ENCODE results near the gene NEU1.
A peak's percentile ranks its signal among the peaks of the same experiment; 100 is the strongest.

The NEU1 gene

GRCh38 chr6:31896493-31896855 is 33.9 kb upstream of the NEU1 start:
- DNase-seq (ENCODE audit: low read depth in 2 of 2): no peak

- DNase-seq (ENCODE audit: low read depth in 2 of 2): no peak
Observed at GRCh38 chr6:31892821-31893220, 30.2 kb upstream of the NEU1 start.

- DNase-seq (ENCODE audit: low read depth in 2 of 2): no peak
Observed at GRCh38 chr6:31889331-31889972, 26.8 kb upstream of the NEU1 start.

GRCh38 chr6:31888276-31889258 is 25.9 kb upstream of the NEU1 start:
- peak; percentile 48 to 65 for DNase-seq (ENCODE audit: low read depth in 2 of 2)

GRCh38 chr6:31887173-31888007 is 24.8 kb upstream of the NEU1 start:
- DNase-seq (ENCODE audit: low read depth in 2 of 2): no peak

GRCh38 chr6:31886541-31886991 is 23.9 kb upstream of the NEU1 start:
- no peak for DNase-seq (ENCODE audit: low read depth in 2 of 2)

GRCh38 chr6:31884528-31885035 is 22.0 kb upstream of the NEU1 start:
- no peak for DNase-seq (ENCODE audit: low read depth in 2 of 2)

GRCh38 chr6:31883676-31884075 is 21.1 kb upstream of the NEU1 start:
- no peak for DNase-seq (ENCODE audit: low read depth in 2 of 2)

GRCh38 chr6:31882344-31882743 is 19.7 kb upstream of the NEU1 start:
- DNase-seq (ENCODE audit: low read depth in 2 of 2): no peak

GRCh38 chr6:31881136-31881859 is 18.7 kb upstream of the NEU1 start:
- DNase-seq (ENCODE audit: low read depth in 2 of 2): no peak

GRCh38 chr6:31880616-31881015 is 18.0 kb upstream of the NEU1 start:
- no peak for DNase-seq (ENCODE audit: low read depth in 2 of 2)

GRCh38 chr6:31879901-31880300 is 17.3 kb upstream of the NEU1 start:
- DNase-seq (ENCODE audit: low read depth in 2 of 2): no peak

GRCh38 chr6:31879143-31879542 is 16.5 kb upstream of the NEU1 start:
- no peak for DNase-seq (ENCODE audit: low read depth in 2 of 2)

- no peak for DNase-seq (ENCODE audit: low read depth in 2 of 2)
Observed at GRCh38 chr6:31878726-31879125, 16.1 kb upstream of the NEU1 start, which contains the start of gene SLC44A4. SLC44A4 (minus strand) TSS chr6:31878997; CDS start chr6:31878980, 17 bp downstream.

- DNase-seq (ENCODE audit: low read depth in 2 of 2): no peak
Observed at GRCh38 chr6:31878222-31878621, 15.6 kb upstream of the NEU1 start.

- no peak for DNase-seq (ENCODE audit: low read depth in 2 of 2)
Observed at GRCh38 chr6:31877651-31878161, 15.1 kb upstream of the NEU1 start.

- DNase-seq (ENCODE audit: low read depth in 2 of 2): no peak
Observed at GRCh38 chr6:31877125-31877650, 14.6 kb upstream of the NEU1 start.

GRCh38 chr6:31876357-31876756 is 13.7 kb upstream of the NEU1 start:
- DNase-seq (ENCODE audit: low read depth in 2 of 2): no peak

- no peak for DNase-seq (ENCODE audit: low read depth in 2 of 2)
Observed at GRCh38 chr6:31875877-31876276, 13.3 kb upstream of the NEU1 start.

- no peak for DNase-seq (ENCODE audit: low read depth in 2 of 2)
Observed at GRCh38 chr6:31874836-31875572, 12.4 kb upstream of the NEU1 start.

Measured in stimulated activated CD4-positive, alpha-beta T cell treated with anti-CD3 and anti-CD28 coated beads, Interleukin-4, amount 100 ng/mL, for 48 hours (primary cell).